ENCODE measurements around the gene ANKRD37.

The ANKRD37 gene

GRCh38 chr4:185421366-185422124, 24.9 kb downstream of the ANKRD37 start:
- TF ChIP-seq TCF12 (IDR thresholded peaks at IDR 0.05; ENCODE audit: low read depth) (no peak), RAD21 (IDR thresholded peaks at IDR 0.05; ENCODE audit: low read depth) (no peak), ZBTB7A (IDR thresholded peaks at IDR 0.05; ENCODE audit: low read depth) (no peak), CEBPB (IDR thresholded peaks at IDR 0.05) (no peak), NFIC (IDR thresholded peaks at IDR 0.05) (no peak), REST (IDR thresholded peaks at IDR 0.05; ENCODE audit: low read depth) (no peak), CREB1 (IDR thresholded peaks at IDR 0.05; ENCODE audit: low read depth) (no peak), MAX (IDR thresholded peaks at IDR 0.05) (no peak), USF1 (IDR thresholded peaks at IDR 0.05) (no peak), EGR1 (IDR thresholded peaks at IDR 0.05) (no peak), TAF1 (IDR thresholded peaks at IDR 0.05; ENCODE audit: low read depth) (no peak), TEAD4 (IDR thresholded peaks at IDR 0.05) (no peak), EP300 (IDR thresholded peaks at IDR 0.05; ENCODE audit: borderline replicate concordance) (no peak), FOXM1 (IDR thresholded peaks at IDR 0.05; ENCODE audit: borderline replicate concordance, low read depth) (no peak), YY1 (IDR thresholded peaks at IDR 0.05; ENCODE audit: low read depth) (no peak)

GRCh38 chr4:185424905-185425646, 28.4 kb downstream of the ANKRD37 start:
- TF ChIP-seq TCF12 (IDR thresholded peaks at IDR 0.05; ENCODE audit: low read depth) = no peak

- TF ChIP-seq NFIC (IDR thresholded peaks at IDR 0.05) (no peak), CEBPB (IDR thresholded peaks at IDR 0.05) (no peak), MAX (IDR thresholded peaks at IDR 0.05) (peak; percentile 95), USF1 (IDR thresholded peaks at IDR 0.05) (peak; percentile 17; the same call in 1 of the 2 replicates), TAF1 (IDR thresholded peaks at IDR 0.05; ENCODE audit: low read depth) (peak; percentile 88), YY1 (IDR thresholded peaks at IDR 0.05; ENCODE audit: low read depth) (peak; percentile 94), EGR1 (IDR thresholded peaks at IDR 0.05) (peak; percentile 88), CREB1 (IDR thresholded peaks at IDR 0.05; ENCODE audit: low read depth) (peak; percentile 96), REST (IDR thresholded peaks at IDR 0.05; ENCODE audit: low read depth) (no peak), RAD21 (IDR thresholded peaks at IDR 0.05; ENCODE audit: low read depth) (no peak), ZBTB7A (IDR thresholded peaks at IDR 0.05; ENCODE audit: low read depth) (no peak), FOXM1 (IDR thresholded peaks at IDR 0.05; ENCODE audit: borderline replicate concordance, low read depth) (peak; percentile 36; the same call in 1 of the 2 replicates), TCF12 (IDR thresholded peaks at IDR 0.05; ENCODE audit: low read depth) (peak; percentile 40; the same call in 1 of the 2 replicates), TEAD4 (IDR thresholded peaks at IDR 0.05) (peak; percentile 54; the same call in 1 of the 2 replicates), EP300 (IDR thresholded peaks at IDR 0.05; ENCODE audit: borderline replicate concordance) (peak; percentile 65; the same call in 1 of the 2 replicates)
Measured at GRCh38 chr4:185425647-185426352, 29.2 kb downstream of the ANKRD37 start, which contains the start of gene UFSP2. Gene UFSP2, minus strand, starts transcription at chr4:185425964. Its CDS starts 96 bp downstream, at chr4:185425868.

GRCh38 chr4:185426960-185427688, 30.5 kb downstream of the ANKRD37 start:
- TF ChIP-seq TEAD4 (IDR thresholded peaks at IDR 0.05) (no peak), CREB1 (IDR thresholded peaks at IDR 0.05; ENCODE audit: low read depth) (no peak), USF1 (IDR thresholded peaks at IDR 0.05) (no peak), TAF1 (IDR thresholded peaks at IDR 0.05; ENCODE audit: low read depth) (no peak), NFIC (IDR thresholded peaks at IDR 0.05) (no peak), TCF12 (IDR thresholded peaks at IDR 0.05; ENCODE audit: low read depth) (no peak), RAD21 (IDR thresholded peaks at IDR 0.05; ENCODE audit: low read depth) (no peak), MAX (IDR thresholded peaks at IDR 0.05) (no peak), ZBTB7A (IDR thresholded peaks at IDR 0.05; ENCODE audit: low read depth) (no peak), EP300 (IDR thresholded peaks at IDR 0.05; ENCODE audit: borderline replicate concordance) (no peak), REST (IDR thresholded peaks at IDR 0.05; ENCODE audit: low read depth) (no peak)
